HG03097 (cell line): ENCODE results near the gene SNRNP40.

Source experiments
- ATAC-seq: cut with Tn5 transposase; IDR thresholded peaks from one replicate; pipeline ENCODE4 v1.9.1; 2021; ENCODE audit not compliant: unreplicated experiment, low FRiP score

SNRNP40 gene

GRCh38 chr1:31234123-31234708 is 62.4 kb downstream of the SNRNP40 start:
- ATAC-seq = no peak

GRCh38 chr1:31232689-31233088 is 63.9 kb downstream of the SNRNP40 start:
- no peak for ATAC-seq

- ATAC-seq = no peak
These were observed 64.8 kb downstream of the SNRNP40 start for GRCh38 chr1:31231802-31232201.

GRCh38 chr1:31230378-31230777 is 66.2 kb downstream of the SNRNP40 start:
- ATAC-seq = no peak

- no peak for ATAC-seq
These were observed 67.6 kb downstream of the SNRNP40 start for GRCh38 chr1:31228986-31229385.

- ATAC-seq = no peak
These were observed 68.6 kb downstream of the SNRNP40 start for GRCh38 chr1:31227891-31228568.

- ATAC-seq = no peak
These were observed 72.5 kb downstream of the SNRNP40 start for GRCh38 chr1:31224068-31224467.

GRCh38 chr1:31222176-31222575 is 74.4 kb downstream of the SNRNP40 start:
- no peak for ATAC-seq

GRCh38 chr1:31221072-31221471 is 75.5 kb downstream of the SNRNP40 start:
- ATAC-seq = no peak

- ATAC-seq = no peak
These were observed 77.1 kb downstream of the SNRNP40 start for GRCh38 chr1:31219489-31219888.

GRCh38 chr1:31218705-31219104 is 77.9 kb downstream of the SNRNP40 start:
- no peak for ATAC-seq

GRCh38 chr1:31216016-31216415 is 80.6 kb downstream of the SNRNP40 start:
- ATAC-seq = no peak

- ATAC-seq = no peak
These were observed 81.5 kb downstream of the SNRNP40 start for GRCh38 chr1:31215065-31215570.

- no peak for ATAC-seq
These were observed 82.1 kb downstream of the SNRNP40 start for GRCh38 chr1:31214316-31215064.
